ENCODE measurements around the gene S1PR1. TPM values are rescaled to one million over a fixed set of nuclear protein-coding genes. Genes with fewer than 3 reads are reported as not detected.

The S1PR1 gene
- total RNA-seq, 3 donors from 2014 or later = 97.7 to 112 (median 111) TPM

DNA sequence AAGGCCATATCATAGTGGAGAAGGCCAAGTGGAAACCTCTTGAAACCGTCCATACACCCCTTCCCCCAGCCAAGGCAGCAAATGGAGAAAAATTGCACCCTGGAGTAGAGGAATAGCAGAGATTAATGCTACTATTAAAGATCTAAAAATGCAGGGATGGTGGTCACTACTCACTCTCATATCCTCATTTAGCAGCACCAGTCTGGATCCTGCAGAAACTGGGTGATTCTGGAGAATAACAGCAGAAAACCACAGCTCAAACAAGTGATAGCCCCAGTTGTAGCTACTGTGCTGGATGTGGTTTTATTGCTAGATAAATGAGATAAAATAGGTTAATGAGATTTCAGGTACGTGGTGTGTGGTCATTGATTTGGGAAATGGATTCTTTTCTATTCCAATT is 30.3 kb downstream of the S1PR1 start:
- H3K27me3 Mint-ChIP-seq (ENCODE audit: low read depth) = no peaks in the 10 kb centered on the region
- no peak for ATAC-seq
- peaks cover 4% of the 10 kb centered on the region for H3K9me3 Mint-ChIP-seq
- H3K4me3 Mint-ChIP-seq = no peak overlapping the region
- DNase-seq = no peak
- H3K36me3 Mint-ChIP-seq (ENCODE audit: insufficient read depth) = no peaks in the 10 kb centered on the region
- peaks cover 53% of the 10 kb centered on the region for H3K4me1 Mint-ChIP-seq (ENCODE audit: low read depth)

GRCh38 chr1:101268893-101269292 is 32.1 kb downstream of the S1PR1 start:
- Mint-ChIP-seq H3K9me3 (peaks cover 4% of the 10 kb centered on the region), H3K27me3 (ENCODE audit: low read depth) (no peaks in the 10 kb centered on the region), H3K36me3 (ENCODE audit: insufficient read depth) (no peaks in the 10 kb centered on the region), H3K4me1 (ENCODE audit: low read depth) (peaks cover 44% of the 10 kb centered on the region), H3K4me3 (no peak overlapping the region)
- DNase-seq (no peak), ATAC-seq (no peak)

- Mint-ChIP-seq H3K4me3 (no peak overlapping the region), H3K9me3 (peaks cover 4% of the 10 kb centered on the region), H3K36me3 (ENCODE audit: insufficient read depth) (no peaks in the 10 kb centered on the region), H3K4me1 (ENCODE audit: low read depth) (peaks cover 56% of the 10 kb centered on the region), H3K27me3 (ENCODE audit: low read depth) (no peaks in the 10 kb centered on the region)
- ATAC-seq (no peak), DNase-seq (no peak)
These were observed 38.9 kb downstream of the S1PR1 start for GRCh38 chr1:101275672-101276071.

- Mint-ChIP-seq H3K36me3 (ENCODE audit: insufficient read depth) (no peaks in the 10 kb centered on the region), H3K4me1 (ENCODE audit: low read depth) (peaks cover 67% of the 10 kb centered on the region), H3K4me3 (no peak overlapping the region), H3K9me3 (no peaks in the 10 kb centered on the region), H3K27me3 (ENCODE audit: low read depth) (no peaks in the 10 kb centered on the region)
- DNase-seq = no peak
- ATAC-seq = no peak
These were observed 40.0 kb downstream of the S1PR1 start for GRCh38 chr1:101276818-101277217.

DNA sequence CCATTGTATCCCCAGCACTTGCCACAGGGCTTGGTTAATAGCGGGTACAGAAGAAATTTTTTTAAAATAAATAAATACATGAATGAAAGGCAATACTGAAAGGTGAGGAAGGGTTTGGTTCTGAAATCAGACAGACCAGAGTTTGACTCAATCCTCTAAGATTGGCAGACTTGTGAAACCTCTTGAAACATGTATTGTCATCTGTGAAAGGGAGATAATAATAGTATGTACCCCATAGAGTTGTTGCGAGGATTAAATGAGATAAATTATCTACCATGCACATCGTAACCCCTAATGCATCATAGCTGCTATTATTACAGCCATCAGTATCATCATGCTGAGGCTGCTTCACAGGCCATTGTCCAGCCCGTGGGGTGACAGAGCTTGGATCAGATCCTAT is 41.4 kb downstream of the S1PR1 start:
- Mint-ChIP-seq H3K36me3 (ENCODE audit: insufficient read depth) (no peaks in the 10 kb centered on the region), H3K4me1 (ENCODE audit: low read depth) (peaks cover 81% of the 10 kb centered on the region), H3K9me3 (no peaks in the 10 kb centered on the region), H3K4me3 (no peak overlapping the region), H3K27me3 (ENCODE audit: low read depth) (no peaks in the 10 kb centered on the region)
- DNase-seq = no peak
- peak; percentile 57 to 60 for ATAC-seq

- Mint-ChIP-seq H3K27me3 (ENCODE audit: low read depth) (no peaks in the 10 kb centered on the region), H3K4me3 (peak overlapping the region; percentile 70), H3K9me3 (no peaks in the 10 kb centered on the region), H3K4me1 (ENCODE audit: low read depth) (peaks cover 84% of the 10 kb centered on the region), H3K36me3 (ENCODE audit: insufficient read depth) (no peaks in the 10 kb centered on the region)
- no peak for DNase-seq
- ATAC-seq = peak; percentile 42 to 43
These were observed 42.0 kb downstream of the S1PR1 start for GRCh38 chr1:101278845-101279244.

GRCh38 chr1:101280049-101280592 is 43.3 kb downstream of the S1PR1 start:
- no peaks in the 10 kb centered on the region for H3K9me3 Mint-ChIP-seq
- DNase-seq (no peak), ATAC-seq (no peak)
- H3K4me3 Mint-ChIP-seq = no peak overlapping the region
- peaks cover 95% of the 10 kb centered on the region for H3K4me1 Mint-ChIP-seq (ENCODE audit: low read depth)
- H3K36me3 Mint-ChIP-seq (ENCODE audit: insufficient read depth) = no peaks in the 10 kb centered on the region
- no peaks in the 10 kb centered on the region for H3K27me3 Mint-ChIP-seq (ENCODE audit: low read depth)

- ATAC-seq (no peak), DNase-seq (no peak)
- no peaks in the 10 kb centered on the region for H3K27me3 Mint-ChIP-seq (ENCODE audit: low read depth)
- no peaks in the 10 kb centered on the region for H3K9me3 Mint-ChIP-seq
- no peaks in the 10 kb centered on the region for H3K36me3 Mint-ChIP-seq (ENCODE audit: insufficient read depth)
- peaks cover 96% of the 10 kb centered on the region for H3K4me1 Mint-ChIP-seq (ENCODE audit: low read depth)
- no peak overlapping the region for H3K4me3 Mint-ChIP-seq
These were observed 44.3 kb downstream of the S1PR1 start for GRCh38 chr1:101280942-101281654.

DNA sequence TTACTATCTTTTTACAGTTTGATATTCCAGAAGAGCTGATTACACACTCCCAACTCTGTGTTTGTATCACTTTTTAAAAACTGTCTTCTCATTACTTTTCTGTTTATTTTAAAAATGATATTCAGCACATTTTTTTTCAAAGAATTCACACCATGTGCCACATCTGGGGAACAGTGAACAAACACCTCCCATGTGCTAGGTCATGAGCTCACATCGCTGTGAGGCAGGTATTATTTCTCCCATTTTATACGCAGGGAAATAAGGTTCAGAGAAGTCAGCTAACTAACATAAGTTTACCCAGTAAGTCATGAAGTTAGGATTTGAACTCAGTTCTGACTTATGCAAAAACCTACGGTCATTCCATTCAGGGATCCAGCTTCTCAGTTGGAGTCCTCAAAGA is 44.9 kb downstream of the S1PR1 start:
- no peak for ATAC-seq
- DNase-seq = no peak
- no peaks in the 10 kb centered on the region for H3K9me3 Mint-ChIP-seq
- H3K4me3 Mint-ChIP-seq = no peak overlapping the region
- H3K27me3 Mint-ChIP-seq (ENCODE audit: low read depth) = no peaks in the 10 kb centered on the region
- H3K4me1 Mint-ChIP-seq (ENCODE audit: low read depth) = peaks cover 97% of the 10 kb centered on the region
- H3K36me3 Mint-ChIP-seq (ENCODE audit: insufficient read depth) = no peaks in the 10 kb centered on the region

DNA sequence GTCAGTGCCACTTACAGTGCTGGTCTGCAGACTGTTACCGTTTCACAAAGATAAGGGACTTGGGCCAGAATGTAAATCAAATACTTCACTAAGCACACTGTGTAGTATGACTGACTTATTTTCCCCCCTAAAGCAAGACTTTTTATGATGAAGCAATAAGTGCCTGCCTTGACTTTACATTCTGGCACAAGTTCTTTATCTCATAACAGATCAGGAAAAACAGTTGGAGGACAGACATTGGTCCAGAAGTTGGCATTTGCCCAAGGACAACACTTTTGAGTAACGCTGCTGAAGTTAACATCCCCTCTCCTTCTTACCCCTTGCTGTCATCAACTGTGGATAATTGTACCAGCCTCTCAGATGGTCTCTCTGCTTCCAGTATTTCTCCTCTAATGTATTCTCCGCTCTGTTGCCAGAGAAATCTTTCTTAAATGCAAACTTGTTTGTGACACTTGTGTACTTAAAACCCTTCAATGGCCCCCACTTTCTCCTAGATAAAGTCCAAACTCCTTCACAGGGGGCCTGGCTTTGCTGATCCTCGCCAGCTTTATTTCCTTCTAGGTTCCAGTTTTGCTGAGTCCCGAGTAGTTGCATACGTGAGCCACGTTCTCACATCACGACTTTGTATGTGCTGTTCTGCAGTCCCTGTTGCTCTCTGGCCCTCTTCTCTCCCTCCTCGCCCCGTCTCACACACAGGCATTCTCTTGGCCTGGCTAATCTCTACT is 45.7 kb downstream of the S1PR1 start:
- ATAC-seq = no peak
- no peak for DNase-seq

GRCh38 chr1:101283443-101283842 is 46.6 kb downstream of the S1PR1 start:
- H3K9me3 Mint-ChIP-seq = no peaks in the 10 kb centered on the region
- no peak for DNase-seq
- ATAC-seq = no peak
- no peak overlapping the region for H3K4me3 Mint-ChIP-seq
- H3K4me1 Mint-ChIP-seq (ENCODE audit: low read depth) = peaks cover 92% of the 10 kb centered on the region
- H3K36me3 Mint-ChIP-seq (ENCODE audit: insufficient read depth) = no peaks in the 10 kb centered on the region
- H3K27me3 Mint-ChIP-seq (ENCODE audit: low read depth) = no peaks in the 10 kb centered on the region

More for the DNA sequence above, 45.7 kb downstream of the S1PR1 start:
- H3K9me3 Mint-ChIP-seq = no peaks in the 10 kb centered on the region
- H3K4me1 Mint-ChIP-seq (ENCODE audit: low read depth) = peaks cover 94% of the 10 kb centered on the region
- H3K36me3 Mint-ChIP-seq (ENCODE audit: insufficient read depth) = no peaks in the 10 kb centered on the region
- H3K4me3 Mint-ChIP-seq = no peak overlapping the region
- no peaks in the 10 kb centered on the region for H3K27me3 Mint-ChIP-seq (ENCODE audit: low read depth)

DNA sequence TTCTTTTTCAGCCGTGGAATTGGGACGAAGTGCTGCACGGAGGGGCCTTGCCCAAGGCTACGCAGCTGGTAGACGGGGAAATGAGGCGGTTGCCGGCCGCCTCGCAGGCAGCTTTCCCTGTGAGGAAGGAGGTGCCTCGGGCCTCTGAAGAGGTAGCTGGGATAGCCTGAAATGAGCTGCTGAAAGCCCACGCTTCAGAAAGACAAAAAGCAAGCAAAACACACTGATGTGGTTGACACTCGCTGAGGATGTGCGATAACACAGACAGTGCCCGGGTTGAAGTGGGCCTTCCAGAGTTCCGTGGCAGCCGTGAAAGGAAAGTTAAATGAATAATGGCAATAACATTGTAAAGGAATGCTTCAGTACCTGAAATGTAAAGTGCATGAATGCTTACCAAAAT is 47.2 kb downstream of the S1PR1 start:
- Mint-ChIP-seq H3K27me3 (ENCODE audit: low read depth) (no peaks in the 10 kb centered on the region), H3K9me3 (no peaks in the 10 kb centered on the region), H3K4me1 (ENCODE audit: low read depth) (peaks cover 92% of the 10 kb centered on the region), H3K4me3 (peak overlapping the region; percentile 60), H3K36me3 (ENCODE audit: insufficient read depth) (no peaks in the 10 kb centered on the region)
- DNase-seq (peak; percentile 37), ATAC-seq (peak; percentile 81 to 83)

DNA sequence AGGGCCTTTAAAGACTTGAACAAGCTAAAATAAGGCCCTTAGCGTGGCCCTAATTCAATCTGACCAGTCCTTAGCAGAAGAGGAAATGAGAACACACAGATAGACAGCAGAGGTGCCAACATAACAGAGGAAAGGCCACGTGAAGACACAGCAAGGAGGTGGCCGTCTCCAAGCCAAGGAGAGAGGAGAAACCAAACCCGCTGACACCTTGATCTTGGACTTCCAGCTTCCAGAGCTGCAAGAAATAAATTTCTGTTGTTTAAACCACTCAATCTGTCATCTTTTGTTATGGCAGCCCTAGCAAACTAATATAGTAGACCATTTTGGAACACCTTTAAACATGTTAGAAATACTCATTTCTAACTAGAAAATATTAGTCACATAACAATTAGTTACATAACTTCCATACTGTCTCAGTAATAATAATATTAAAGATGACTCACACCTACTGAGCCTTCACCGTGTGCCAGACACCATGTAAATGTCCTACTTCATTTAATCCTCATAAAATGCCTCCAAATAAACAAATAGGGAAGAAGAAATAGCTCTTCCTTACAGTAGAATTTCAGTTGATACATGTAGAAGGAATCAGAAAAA is 47.9 kb downstream of the S1PR1 start:
- DNase-seq = no peak
- peak in 1 of 2 donors; percentile 5 for ATAC-seq
- Mint-ChIP-seq H3K9me3 (no peaks in the 10 kb centered on the region), H3K4me3 (peak overlapping the region; percentile 60), H3K36me3 (ENCODE audit: insufficient read depth) (no peaks in the 10 kb centered on the region), H3K4me1 (ENCODE audit: low read depth) (peaks cover 89% of the 10 kb centered on the region), H3K27me3 (ENCODE audit: low read depth) (no peaks in the 10 kb centered on the region)

- H3K36me3 Mint-ChIP-seq (ENCODE audit: insufficient read depth) = no peaks in the 10 kb centered on the region
- DNase-seq (no peak), ATAC-seq (no peak)
- peak overlapping the region; percentile 11 for H3K4me3 Mint-ChIP-seq
- peaks cover 88% of the 10 kb centered on the region for H3K4me1 Mint-ChIP-seq (ENCODE audit: low read depth)
- H3K27me3 Mint-ChIP-seq (ENCODE audit: low read depth) = no peaks in the 10 kb centered on the region
- no peaks in the 10 kb centered on the region for H3K9me3 Mint-ChIP-seq
These were observed 49.2 kb downstream of the S1PR1 start for GRCh38 chr1:101285922-101286570.
